MCF 10A (cell line): ENCODE data around the gene PTPRF. TPM values are rescaled to one million over a fixed set of nuclear protein-coding genes. Genes with fewer than 3 reads are reported as not detected.
A peak's percentile ranks its signal among the peaks of the same experiment; 100 is the strongest.

Experiments
- BruUV-seq: library from RNA; stranded (reverse); fragments of 400-500 nt; replicated peaks from 2 replicates; lab custom pipeline; 2021; lab: Mats Ljungman, UMichigan
- CTCF ChIA-PET: fragments of 300-600 bp; sonication (Branson Sonifier 250); formaldehyde crosslinking; extraction: SDS; loops from one replicate; lab custom pipeline; 2021; ENCODE audit warnings: antibody characterized with exemption, inconsistent platforms; lab: Yijun Ruan, JAX
- POLR2A ChIA-PET: fragments of 300-600, 350-650 bp; sonication (Branson Sonifier 250); formaldehyde crosslinking; extraction: SDS; loops from one replicate; lab custom pipeline; 2020; ENCODE audit warnings: antibody characterized with exemption, inconsistent platforms; lab: Yijun Ruan, JAX
- DNase-seq: peaks from one replicate; pipeline ENCODE4 v3.0.0-alpha.2; 2018; ENCODE audit not compliant: unreplicated experiment
- H3K27ac Mint-ChIP-seq: one replicate; pipeline ENCODE4 v1.8.0; 2022; ENCODE audit warnings: mild to moderate bottlenecking, low read depth, mixed read lengths; ENCODE audit not compliant: unreplicated experiment
- H3K27me3 Mint-ChIP-seq: one replicate; pipeline ENCODE4 v1.8.0; 2022; ENCODE audit warnings: mixed read lengths; ENCODE audit not compliant: insufficient read depth, unreplicated experiment
- H3K36me3 Mint-ChIP-seq: one replicate; pipeline ENCODE4 v1.8.0; 2022; ENCODE audit warnings: mild to moderate bottlenecking, moderate library complexity, mixed read lengths; ENCODE audit not compliant: insufficient read depth, unreplicated experiment
- H3K4me1 Mint-ChIP-seq: one replicate; pipeline ENCODE4 v1.8.0; 2022; ENCODE audit warnings: mixed read lengths; ENCODE audit not compliant: insufficient read depth, unreplicated experiment
- H3K4me3 Mint-ChIP-seq: one replicate; pipeline ENCODE4 v1.8.0; 2022; ENCODE audit warnings: mild to moderate bottlenecking, moderate library complexity, mixed read lengths; ENCODE audit not compliant: unreplicated experiment
- H3K9me3 Mint-ChIP-seq: one replicate; pipeline ENCODE4 v1.8.0; 2022; ENCODE audit warnings: mixed read lengths; ENCODE audit not compliant: unreplicated experiment
- CTCF ChIP-seq: fragments of 200-600 bp; IDR thresholded peaks from one replicate; pipeline ENCODE4 v1.8.0; 2022; ENCODE audit warnings: antibody characterized with exemption, mild to moderate bottlenecking; ENCODE audit not compliant: unreplicated experiment
- intact Hi-C: fragments of 100-400 bp; cut with micrococcal nuclease; formaldehyde crosslinking; loops from 2 replicates; pipeline ENCODE4 v1.14.1; 2022
- total RNA-seq: library from RNA; stranded (reverse); gene quantifications from 2 replicates; pipeline ENCODE4 v1.2.3, GENCODE V29; 2022

Gene PTPRF
- total RNA-seq, 1 experiment from 2014 or later = 67.2 TPM

- ChIA-PET CTCF (interaction anchor here (0.6 to 0.7 kb wide), 2 partner anchors 243 to 867 kb away, joined by 3 read pairs; no protein-coding TSS in a partner anchor), POLR2A (interaction anchor here (1.2 to 2.3 kb wide), 2 partner anchors 128 to 186 kb away, joined by 3 to 10 read pairs; partner anchors contain the start of gene KDM4A)
- no TSS peak for BruUV-seq
- peak overlapping the region; percentile 24 for H3K27ac Mint-ChIP-seq
- peaks cover 29% of the 10 kb centered on the region for H3K4me1 Mint-ChIP-seq
- no peaks in the 10 kb centered on the region for H3K9me3 Mint-ChIP-seq
- no peaks in the 10 kb centered on the region for H3K36me3 Mint-ChIP-seq
- no peaks in the 10 kb centered on the region for H3K27me3 Mint-ChIP-seq
- no peak overlapping the region for H3K4me3 Mint-ChIP-seq
- TF ChIP-seq CTCF = no peak
- DNase-seq = peak; percentile 94
- intact Hi-C loops = no loop called here
These were observed 7.8 kb upstream of the PTPRF start for GRCh38 chr1:43522776-43523480.

GRCh38 chr1:43524804-43525203 lies 5.9 kb upstream of the PTPRF start:
- no TSS peak for BruUV-seq
- no peak for TF ChIP-seq CTCF
- CTCF ChIA-PET = interaction anchor here (0.7 to 1.8 kb wide), 5 partner anchors 125 to 299 kb away, joined by 3 to 7 read pairs (median 4); partner anchors contain the start of gene KDM4A
- Mint-ChIP-seq H3K27me3 (no peaks in the 10 kb centered on the region), H3K4me3 (no peak overlapping the region), H3K27ac (no peak overlapping the region), H3K9me3 (no peaks in the 10 kb centered on the region), H3K4me1 (peaks cover 36% of the 10 kb centered on the region), H3K36me3 (no peaks in the 10 kb centered on the region)
- DNase-seq = no peak
- intact Hi-C loops = loop anchor here (5.0 kb wide), 1 partner anchor 452 kb away; the partner anchor contains the start of gene B4GALT2
- POLR2A ChIA-PET = interaction anchor here (0.9 to 1.5 kb wide), 4 partner anchors 10 to 158 kb away, joined by 3 to 5 read pairs (median 4); partner anchors contain the start of gene KDM4A

GRCh38 chr1:43526002-43526401 lies 4.7 kb upstream of the PTPRF start:
- Mint-ChIP-seq H3K4me1 (peaks cover 44% of the 10 kb centered on the region), H3K27ac (peak overlapping the region; percentile 6), H3K9me3 (no peaks in the 10 kb centered on the region), H3K27me3 (no peaks in the 10 kb centered on the region), H3K4me3 (no peak overlapping the region), H3K36me3 (no peaks in the 10 kb centered on the region)
- ChIA-PET POLR2A (interaction anchor here (0.7 to 2.8 kb wide), 2 partner anchors 124 to 265 kb away, joined by 3 to 14 read pairs; partner anchors contain the start of gene KDM4A), CTCF (interaction anchor here (0.6 to 1.7 kb wide), 4 partner anchors 24 to 300 kb away, joined by 3 to 8 read pairs (median 4); no protein-coding TSS in a partner anchor)
- peak; percentile 65 for DNase-seq
- intact Hi-C loops = loop anchor here (2.0 to 5.0 kb wide), 2 partner anchors 299 to 451 kb away; partner anchors contain the start of gene B4GALT2
- TF ChIP-seq CTCF = no peak
- BruUV-seq = no TSS peak
